GM23338 (cell line): Measurements from ENCODE around the gene ROCK2. TPM values are rescaled to one million over a fixed set of nuclear protein-coding genes. Genes with fewer than 3 reads are reported as not detected.

ENCODE experiments used
- ATAC-seq: fragments of 200-7000 bp; cut with Tn5 transposase; 3 replicates; pipeline ENCODE4 v1.9.1; 2020
- DNase-seq: peaks from one replicate; pipeline ENCODE4 v3.0.0-alpha.2; 2015; ENCODE audit warnings: low spot score
- H2AFZ ChIP-seq: fragments of 200-600 bp; sonication (generic); 2 replicates; pipeline ENCODE4 v1.8.0; 2016; ENCODE audit warnings: antibody characterized with exemption, mild to moderate bottlenecking, moderate library complexity
- H3F3A ChIP-seq: fragments of 200-600 bp; sonication (generic); replicated peaks from 2 replicates; pipeline ENCODE4 v1.8.0; 2017; ENCODE audit warnings: antibody characterized with exemption, mixed run types, low read depth
- H3K27ac ChIP-seq: fragments of 200-600 bp; sonication (generic); 2 replicates; pipeline ENCODE4 v1.6.1; 2016; ENCODE audit warnings: low read depth
- H3K27me3 ChIP-seq: fragments of 200-600 bp; sonication (generic); 2 replicates; pipeline ENCODE4 v1.8.0; 2016; ENCODE audit warnings: mild to moderate bottlenecking, mixed run types, moderate library complexity; ENCODE audit not compliant: insufficient read depth
- H3K36me3 ChIP-seq: fragments of 200-600 bp; sonication (generic); 2 replicates; pipeline ENCODE4 v1.8.0; 2016; ENCODE audit warnings: mild to moderate bottlenecking; ENCODE audit not compliant: insufficient read depth
- H3K4me1 ChIP-seq: fragments of 200-600 bp; sonication (generic); 2 replicates; pipeline ENCODE4 v1.8.0; 2016; ENCODE audit warnings: mild to moderate bottlenecking, moderate library complexity; ENCODE audit not compliant: insufficient read depth
- H3K4me2 ChIP-seq: fragments of 200-600 bp; sonication (generic); 2 replicates; pipeline ENCODE4 v1.7.1; 2017; ENCODE audit warnings: mixed run types
- H3K4me3 ChIP-seq: fragments of 200-600 bp; sonication (generic); 2 replicates; pipeline ENCODE4 v1.6.1; 2016; ENCODE audit warnings: mixed run types
- H3K79me2 ChIP-seq: fragments of 200-600 bp; sonication (generic); replicated peaks from 2 replicates; pipeline ENCODE4 v1.8.0; 2017; ENCODE audit warnings: mild to moderate bottlenecking; ENCODE audit not compliant: insufficient read depth
- H3K9me2 ChIP-seq: fragments of 200-600 bp; sonication (generic); 2 replicates; pipeline ENCODE4 v1.8.0; 2017; ENCODE audit not compliant: insufficient read depth
- H4K20me1 ChIP-seq: fragments of 200-600 bp; sonication (generic); replicated peaks from 2 replicates; pipeline ENCODE4 v1.8.0; 2017; ENCODE audit warnings: mild to moderate bottlenecking; ENCODE audit not compliant: insufficient read depth
- H3K27ac Mint-ChIP-seq: 2 replicates; pipeline ENCODE4 v1.8.0; 2020; ENCODE audit warnings: inconsistent platforms, mild to moderate bottlenecking, moderate library complexity, mixed read lengths
- H3K27me3 Mint-ChIP-seq: 3 replicates; pipeline ENCODE4 v1.8.0; 2022; ENCODE audit warnings: low read depth, mild to moderate bottlenecking, moderate library complexity, mixed read lengths, inconsistent platforms; ENCODE audit not compliant: insufficient read depth, poor library complexity
- H3K36me3 Mint-ChIP-seq: 3 replicates; pipeline ENCODE4 v1.8.0; 2021; ENCODE audit warnings: low read depth, mild to moderate bottlenecking, inconsistent platforms, moderate library complexity, mixed read lengths
- H3K4me1 Mint-ChIP-seq: 3 replicates; pipeline ENCODE4 v1.8.0; 2020; ENCODE audit warnings: mild to moderate bottlenecking, inconsistent platforms, mixed read lengths
- H3K4me3 Mint-ChIP-seq: 3 replicates; pipeline ENCODE4 v1.8.0; 2021; ENCODE audit warnings: moderate library complexity, mild to moderate bottlenecking, inconsistent platforms, mixed read lengths
- H3K9me3 Mint-ChIP-seq: 3 replicates; pipeline ENCODE4 v1.8.0; 2020; ENCODE audit warnings: moderate library complexity, mild to moderate bottlenecking, inconsistent platforms, mixed read lengths
- CREB1 ChIP-seq: fragments of 250-450 bp; sonication (Bioruptor Pico); IDR thresholded peaks from 2 replicates; pipeline ENCODE4 v1.5.0; 2020; ENCODE audit warnings: low read depth, mild to moderate bottlenecking, moderate library complexity
- CTCF ChIP-seq, 2 experiments: fragments of 200-600 bp in 1 of 2; sonication (generic) in 1 of 2; conservative IDR thresholded peaks; 2 replicates each; pipeline versions ENCODE4 v1.5.1 to v1.6.1; 2016 to 2017; ENCODE audit warnings: antibody characterized with exemption in 2 of 2, low read depth in 2 of 2, mild to moderate bottlenecking in 2 of 2, moderate library complexity in 1 of 2
- ETS1 ChIP-seq: IDR thresholded peaks from 2 replicates; pipeline ENCODE4 v1.6.1; 2016; ENCODE audit warnings: antibody characterized with exemption
- EZH2 ChIP-seq: fragments of 200-600 bp; sonication (generic); IDR thresholded peaks from one replicate; pipeline ENCODE4 v1.8.0; 2017; ENCODE audit warnings: antibody characterized with exemption, mild to moderate bottlenecking, low read depth; ENCODE audit not compliant: unreplicated experiment
- EZH2phosphoT487 ChIP-seq: fragments of 200-600 bp; sonication (generic); IDR thresholded peaks from one replicate; pipeline ENCODE4 v1.8.1; 2018; ENCODE audit warnings: antibody characterized with exemption; ENCODE audit not compliant: unreplicated experiment
- JUNB ChIP-seq: IDR thresholded peaks from one replicate; pipeline ENCODE4 v1.6.1; 2016; ENCODE audit warnings: antibody characterized with exemption; ENCODE audit not compliant: unreplicated experiment
- NANOG ChIP-seq: IDR thresholded peaks from 2 replicates; pipeline ENCODE4 v1.6.1; 2016; ENCODE audit warnings: antibody characterized with exemption, borderline replicate concordance
- POLR2AphosphoS5 ChIP-seq: IDR thresholded peaks from 2 replicates; pipeline ENCODE4 v1.6.1; 2016; ENCODE audit warnings: antibody characterized with exemption, low read depth
- REST ChIP-seq: IDR thresholded peaks from one replicate; pipeline ENCODE4 v1.6.1; 2018; ENCODE audit warnings: antibody characterized with exemption; ENCODE audit not compliant: unreplicated experiment
- ZNF114 ChIP-seq: fragments of 250-450 bp; sonication (Bioruptor Pico); IDR thresholded peaks from 2 replicates; pipeline ENCODE4 v1.5.0; 2020; ENCODE audit warnings: mild to moderate bottlenecking, moderate library complexity
- ZNF331 ChIP-seq: fragments of 250-450 bp; sonication (Bioruptor Pico); IDR thresholded peaks from 2 replicates; pipeline ENCODE4 v1.5.0; 2020; ENCODE audit warnings: low read depth, mild to moderate bottlenecking, moderate library complexity
- polyA plus RNA-seq: library from polyadenylated mRNA; unstranded; fragments of >200 nt; fragmentation: Nextera tagmentation; extraction: Ambion mirVana; gene quantifications from 2 replicates; pipeline ENCODE4 v1.2.1, GENCODE V29; 2016
- total RNA-seq: library from RNA; depleted of rRNA; stranded (reverse); fragments of >200 nt; shearing (Covaris generic); gene quantifications from 2 replicates; pipeline ENCODE4 v1.2.3, GENCODE V29; 2014

Gene ROCK2
- total and polyA plus RNA-seq, 2 experiments from 2014 or later = 16.4 to 28.0 TPM

- H3K79me2 ChIP-seq = peaks cover 30% of the 10 kb centered on the region
- TF ChIP-seq CTCF (conservative IDR thresholded peaks at IDR 0.05; ENCODE audit: low read depth in 2 of 2) (no peak), CREB1 (CRISPR knock-in tag) (no peak), REST (no peak), ZNF331 (CRISPR knock-in tag) (no peak), NANOG (no peak), ETS1 (no peak), EZH2phosphoT487 (no peak)
- H3K9me3 Mint-ChIP-seq = no peaks in the 10 kb centered on the region
- H3K36me3 Mint-ChIP-seq = no peaks in the 10 kb centered on the region
- no peaks in the 10 kb centered on the region for H3K4me1 Mint-ChIP-seq
- no peaks in the 10 kb centered on the region for H3F3A ChIP-seq
- no peaks in the 10 kb centered on the region for H3K4me1 ChIP-seq
- no peaks in the 10 kb centered on the region for H3K27me3 ChIP-seq
- H4K20me1 ChIP-seq = no peaks in the 10 kb centered on the region; the same call in 1 of the 2 replicates
- no peak overlapping the region for H2AFZ ChIP-seq
- H3K4me3 Mint-ChIP-seq = no peak overlapping the region
- H3K9me2 ChIP-seq = no peaks in the 10 kb centered on the region
- no peak overlapping the region for H3K4me2 ChIP-seq
- H3K27ac Mint-ChIP-seq = no peak overlapping the region
- DNase-seq (no peak), ATAC-seq (no peak)
- no peaks in the 10 kb centered on the region for H3K27me3 Mint-ChIP-seq
- H3K4me3 ChIP-seq = no peak overlapping the region
- H3K36me3 ChIP-seq = no peaks in the 10 kb centered on the region
- no peak overlapping the region for H3K27ac ChIP-seq
Measured at GRCh38 chr2:11267931-11268330, 76.5 kb downstream of the ROCK2 start.

- H2AFZ ChIP-seq = no peak overlapping the region
- H3K27me3 Mint-ChIP-seq = no peaks in the 10 kb centered on the region
- H4K20me1 ChIP-seq = no peaks in the 10 kb centered on the region; the same call in 1 of the 2 replicates
- H3K36me3 Mint-ChIP-seq = peaks cover 6% of the 10 kb centered on the region; the same call in 2 of the 3 replicates
- H3F3A ChIP-seq = no peaks in the 10 kb centered on the region
- no peaks in the 10 kb centered on the region for H3K4me1 ChIP-seq
- no peak overlapping the region for H3K27ac ChIP-seq
- H3K36me3 ChIP-seq = no peaks in the 10 kb centered on the region
- ATAC-seq (no peak), DNase-seq (no peak)
- H3K27me3 ChIP-seq = no peaks in the 10 kb centered on the region
- no peak overlapping the region for H3K4me3 ChIP-seq
- no peaks in the 10 kb centered on the region; the same call in 2 of the 3 replicates for H3K4me1 Mint-ChIP-seq
- peaks cover 35% of the 10 kb centered on the region for H3K79me2 ChIP-seq
- no peaks in the 10 kb centered on the region for H3K9me2 ChIP-seq
- H3K4me3 Mint-ChIP-seq = no peak overlapping the region
- TF ChIP-seq ZNF331 (CRISPR knock-in tag) = no peak
- no peak for TF ChIP-seq ETS1
- no peak for TF ChIP-seq JUNB
- no peak for TF ChIP-seq ZNF114 (CRISPR knock-in tag)
- TF ChIP-seq EZH2 = no peak
- no peak for TF ChIP-seq NANOG
- no peak for TF ChIP-seq CREB1 (CRISPR knock-in tag)
- no peak for TF ChIP-seq REST
- no peak for TF ChIP-seq POLR2AphosphoS5
- H3K27ac Mint-ChIP-seq = no peak overlapping the region
- no peak overlapping the region for H3K4me2 ChIP-seq
- no peaks in the 10 kb centered on the region for H3K9me3 Mint-ChIP-seq
Measured at GRCh38 chr2:11264818-11265217, 79.6 kb downstream of the ROCK2 start.
